Fibroblast of pulmonary artery (primary cell): ENCODE measurements around the gene ZNF287.

Experiments
- DNase-seq: peaks from one replicate; pipeline ENCODE4 v3.0.0-alpha.2; 2010; ENCODE audit warnings: low read depth
- H3K4me3 ChIP-seq: replicated peaks from 2 replicates; pipeline ENCODE4 v1.5.1; 2011; ENCODE audit warnings: low read depth, mild to moderate bottlenecking, control low read depth, low read length, moderate library complexity
- TF ChIP-seq, protein P1 (sequence below): IDR thresholded peaks from 2 replicates; pipeline ENCODE4 v1.5.1; 2011; ENCODE audit warnings: mild to moderate bottlenecking, control low read depth, low read length, inconsistent platforms; ENCODE audit errors: missing control alignments

The ZNF287 gene

DNA sequence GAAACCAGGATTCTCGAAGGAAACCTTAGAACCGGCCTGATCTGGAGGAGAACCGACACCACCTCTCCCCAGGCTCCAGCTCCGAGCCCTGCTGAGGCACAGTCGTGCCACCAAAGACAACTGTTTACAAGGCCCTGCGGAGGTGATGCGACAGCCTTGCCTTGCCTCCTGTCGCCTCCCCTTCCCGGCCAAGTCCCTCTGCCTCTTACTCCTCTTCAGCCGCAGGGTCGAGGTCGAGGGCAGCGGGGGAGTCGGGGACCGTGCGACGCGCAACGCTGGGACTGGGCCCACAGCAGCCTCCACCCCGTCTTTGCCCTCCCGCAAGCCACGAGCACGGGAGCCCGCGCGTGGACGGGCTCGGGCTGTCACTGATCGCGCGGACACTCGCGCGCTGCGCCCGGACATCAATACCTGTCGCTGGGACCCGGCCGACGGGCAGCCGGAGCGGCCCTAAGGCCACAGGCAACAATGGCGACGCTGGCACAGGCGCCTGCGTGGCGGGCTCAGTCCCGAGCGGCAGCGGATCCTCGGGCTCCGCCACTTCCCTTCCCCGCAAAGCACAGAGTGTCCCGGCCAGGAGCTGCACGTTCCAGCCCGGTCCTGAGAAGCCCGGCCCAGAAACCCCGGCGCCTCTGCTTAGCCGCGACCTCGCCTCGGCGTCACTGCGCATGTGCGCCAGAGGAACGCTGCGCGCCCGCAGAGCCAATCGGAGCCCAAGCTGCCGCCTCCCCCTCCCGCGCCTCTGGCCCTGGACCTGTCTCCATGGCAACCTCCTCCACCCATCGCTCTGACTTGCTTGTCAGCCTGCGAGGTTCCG lies at the start of gene ZNF287:
Gene ZNF287 (minus strand): TSS at position 664 of the 817 bp plus-strand sequence. CDS start 1,473 bp downstream, outside the sequence.
- TF ChIP-seq, protein P1, sequence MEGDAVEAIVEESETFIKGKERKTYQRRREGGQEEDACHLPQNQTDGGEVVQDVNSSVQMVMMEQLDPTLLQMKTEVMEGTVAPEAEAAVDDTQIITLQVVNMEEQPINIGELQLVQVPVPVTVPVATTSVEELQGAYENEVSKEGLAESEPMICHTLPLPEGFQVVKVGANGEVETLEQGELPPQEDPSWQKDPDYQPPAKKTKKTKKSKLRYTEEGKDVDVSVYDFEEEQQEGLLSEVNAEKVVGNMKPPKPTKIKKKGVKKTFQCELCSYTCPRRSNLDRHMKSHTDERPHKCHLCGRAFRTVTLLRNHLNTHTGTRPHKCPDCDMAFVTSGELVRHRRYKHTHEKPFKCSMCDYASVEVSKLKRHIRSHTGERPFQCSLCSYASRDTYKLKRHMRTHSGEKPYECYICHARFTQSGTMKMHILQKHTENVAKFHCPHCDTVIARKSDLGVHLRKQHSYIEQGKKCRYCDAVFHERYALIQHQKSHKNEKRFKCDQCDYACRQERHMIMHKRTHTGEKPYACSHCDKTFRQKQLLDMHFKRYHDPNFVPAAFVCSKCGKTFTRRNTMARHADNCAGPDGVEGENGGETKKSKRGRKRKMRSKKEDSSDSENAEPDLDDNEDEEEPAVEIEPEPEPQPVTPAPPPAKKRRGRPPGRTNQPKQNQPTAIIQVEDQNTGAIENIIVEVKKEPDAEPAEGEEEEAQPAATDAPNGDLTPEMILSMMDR: no peak
- DNase-seq: peak; percentile 92

DNA sequence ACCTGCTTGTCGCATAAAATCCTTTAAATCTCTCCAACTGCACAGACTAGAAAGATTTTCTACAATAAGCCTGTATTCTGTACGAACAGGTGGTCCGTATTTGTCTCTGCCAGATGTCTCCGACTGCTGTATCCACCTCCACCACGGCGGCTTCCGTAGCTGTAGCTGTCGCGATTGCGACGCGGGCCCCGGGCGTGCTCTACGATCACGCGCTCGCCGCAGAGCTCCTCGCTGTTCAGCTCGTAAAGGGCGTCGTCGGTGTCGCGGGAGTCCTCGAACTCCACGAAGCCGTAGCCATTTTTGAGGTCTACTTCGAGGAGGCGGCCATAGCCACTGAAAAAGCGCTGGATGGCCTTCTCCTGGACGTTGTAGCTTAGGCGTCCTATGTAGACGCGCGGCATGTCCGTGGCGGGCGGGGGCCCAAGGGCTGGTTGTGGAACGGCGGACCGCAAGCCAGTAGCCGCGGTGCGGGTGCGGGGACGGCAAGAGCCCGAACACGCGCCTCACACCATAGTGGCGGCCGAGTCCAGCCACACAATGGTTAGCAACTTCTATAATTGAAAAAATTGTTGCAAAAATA lies 48.6 kb upstream of the ZNF287 start:
- TF ChIP-seq, protein P1: no peak
- no peak overlapping the region for H3K4me3 ChIP-seq
- no peak for DNase-seq

More for the DNA sequence above, at the start of gene ZNF287:
- H3K4me3 ChIP-seq: peak within 1 kb of the TSS; percentile 80

DNA sequence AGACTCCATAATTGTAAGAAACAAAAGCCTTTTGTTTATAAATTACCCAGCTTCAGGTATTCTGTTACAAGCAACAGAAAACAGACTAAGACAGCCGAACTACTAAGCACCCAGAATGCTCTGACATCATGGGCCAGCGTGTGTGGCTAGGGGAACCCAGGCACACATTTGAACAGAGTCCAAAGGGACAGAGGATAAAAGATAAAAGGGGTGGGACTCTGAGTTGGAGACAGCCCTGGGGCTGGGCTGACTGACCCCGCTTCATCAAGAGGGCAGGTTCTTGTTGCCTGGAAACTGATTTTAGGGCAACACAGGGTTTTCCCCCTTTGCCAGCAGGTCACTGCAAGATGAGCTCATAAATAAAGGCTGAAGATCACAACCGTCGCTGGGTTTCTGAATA lies 30.5 kb upstream of the ZNF287 start:
- H3K4me3 ChIP-seq: no peak overlapping the region
- no peak for DNase-seq
- TF ChIP-seq, protein P1: no peak

DNA sequence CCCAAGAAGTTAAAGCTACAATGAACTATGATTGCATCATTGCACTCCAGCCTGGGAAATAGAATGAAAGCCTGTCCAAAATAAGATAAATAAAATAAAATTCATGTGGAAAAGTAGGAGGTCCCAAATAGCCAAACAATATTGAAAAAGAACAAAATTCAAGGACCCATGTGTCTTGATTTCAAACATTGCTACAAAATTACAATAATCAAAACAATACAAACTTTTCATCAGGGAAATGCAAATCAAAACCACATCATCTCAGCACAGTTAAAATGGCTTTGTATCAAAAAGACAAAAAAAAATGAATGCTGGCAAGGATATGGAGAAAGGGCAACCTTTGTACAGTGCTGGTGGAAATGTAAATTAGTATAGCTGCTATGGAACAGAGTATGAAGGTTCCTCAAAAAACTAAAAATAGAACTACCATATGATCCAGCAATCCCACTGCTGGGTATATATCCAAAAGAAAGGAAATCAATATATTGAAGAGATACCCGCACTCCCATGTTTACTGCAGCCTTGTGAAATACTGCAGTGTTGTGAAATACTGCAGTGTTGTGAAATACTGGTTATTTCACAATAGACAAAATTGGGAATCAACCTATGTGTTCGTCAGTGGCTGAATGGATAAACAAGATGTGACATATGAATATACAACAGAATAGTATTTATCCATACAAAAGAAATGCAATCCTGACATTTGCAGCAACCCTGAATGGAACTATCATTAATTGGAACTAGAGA lies 24.5 kb upstream of the ZNF287 start:
- DNase-seq: peak; percentile 50
- H3K4me3 ChIP-seq: no peak overlapping the region
- TF ChIP-seq, protein P1: no peak

DNA sequence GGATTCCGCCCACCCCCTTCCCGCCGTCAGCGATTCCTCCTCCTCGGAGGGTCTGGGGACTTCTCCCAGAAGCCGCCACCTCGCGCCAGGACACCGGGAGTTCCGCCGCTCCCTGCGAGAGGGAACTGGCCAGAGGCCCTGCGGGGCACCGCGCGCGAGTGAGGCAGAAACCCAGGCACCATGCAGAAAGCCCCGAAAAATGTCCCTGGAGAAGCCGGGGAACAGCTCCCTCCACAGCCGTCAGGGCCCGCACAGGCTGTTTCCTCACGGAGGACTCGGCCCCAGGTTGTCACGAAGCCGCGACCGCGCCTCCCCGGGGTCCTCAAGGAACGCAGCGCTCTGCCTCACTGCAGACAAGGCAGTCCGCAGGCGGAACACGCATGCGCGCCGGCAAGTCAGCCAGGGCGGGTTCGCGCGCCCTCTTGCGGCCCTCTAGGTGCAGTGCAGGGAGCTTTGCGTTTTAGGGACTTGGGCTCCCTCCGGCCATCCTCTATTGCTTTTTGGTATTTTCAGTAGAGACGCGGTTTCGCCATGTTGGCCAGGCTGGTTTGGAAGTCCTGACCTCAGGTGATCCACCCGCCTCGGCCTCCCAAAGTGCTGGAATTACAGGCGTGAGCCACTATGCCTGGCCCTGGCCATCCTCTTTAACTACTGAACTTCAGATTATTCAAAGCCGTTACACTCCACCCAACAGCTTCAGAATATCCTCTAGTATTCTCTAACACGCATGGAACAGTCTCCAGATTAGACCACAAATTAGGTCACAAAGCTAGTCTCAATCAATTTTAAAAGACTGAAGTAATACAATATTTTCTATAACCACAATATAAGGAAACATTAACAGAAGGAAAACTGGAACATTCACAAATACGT lies 20.3 kb upstream of the ZNF287 start:
- H3K4me3 ChIP-seq: peak overlapping the region; percentile 66
- DNase-seq: peak; percentile 88
- TF ChIP-seq, protein P1: peak; percentile 94

DNA sequence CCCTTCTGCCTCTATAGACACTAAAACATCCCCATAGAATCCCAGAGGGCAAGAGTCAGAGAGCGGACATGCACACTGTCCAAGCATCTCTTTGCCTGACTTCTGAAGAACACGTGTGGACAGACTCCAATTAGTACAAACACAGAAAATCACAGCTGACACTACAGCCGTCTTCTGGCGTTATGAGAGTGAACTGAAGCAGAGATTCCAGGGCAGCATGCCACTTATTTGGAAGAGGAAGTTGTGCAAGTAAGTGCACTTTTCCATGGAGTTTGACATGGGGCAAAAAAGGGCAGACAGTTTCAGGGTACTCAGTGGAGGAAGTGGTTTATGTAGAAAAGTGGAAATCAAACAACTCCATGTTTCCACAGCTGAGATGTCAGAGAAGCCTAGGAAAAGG lies 16.8 kb upstream of the ZNF287 start:
- peak; percentile 21 for DNase-seq
- TF ChIP-seq, protein P1: no peak
- H3K4me3 ChIP-seq: no peak overlapping the region
